ENCODE measurements around the gene C6orf136.

C6orf136 gene

GRCh38 chr6:30686009-30686907, 39.3 kb downstream of the C6orf136 start, which contains the start of gene PPP1R18:
PPP1R18 (minus strand) TSS chr6:30686645; CDS start chr6:30686018, 627 bp downstream.
- peak; percentile 77 to 89 for DNase-seq (ENCODE audit: low read depth in 2 of 2)

DNA sequence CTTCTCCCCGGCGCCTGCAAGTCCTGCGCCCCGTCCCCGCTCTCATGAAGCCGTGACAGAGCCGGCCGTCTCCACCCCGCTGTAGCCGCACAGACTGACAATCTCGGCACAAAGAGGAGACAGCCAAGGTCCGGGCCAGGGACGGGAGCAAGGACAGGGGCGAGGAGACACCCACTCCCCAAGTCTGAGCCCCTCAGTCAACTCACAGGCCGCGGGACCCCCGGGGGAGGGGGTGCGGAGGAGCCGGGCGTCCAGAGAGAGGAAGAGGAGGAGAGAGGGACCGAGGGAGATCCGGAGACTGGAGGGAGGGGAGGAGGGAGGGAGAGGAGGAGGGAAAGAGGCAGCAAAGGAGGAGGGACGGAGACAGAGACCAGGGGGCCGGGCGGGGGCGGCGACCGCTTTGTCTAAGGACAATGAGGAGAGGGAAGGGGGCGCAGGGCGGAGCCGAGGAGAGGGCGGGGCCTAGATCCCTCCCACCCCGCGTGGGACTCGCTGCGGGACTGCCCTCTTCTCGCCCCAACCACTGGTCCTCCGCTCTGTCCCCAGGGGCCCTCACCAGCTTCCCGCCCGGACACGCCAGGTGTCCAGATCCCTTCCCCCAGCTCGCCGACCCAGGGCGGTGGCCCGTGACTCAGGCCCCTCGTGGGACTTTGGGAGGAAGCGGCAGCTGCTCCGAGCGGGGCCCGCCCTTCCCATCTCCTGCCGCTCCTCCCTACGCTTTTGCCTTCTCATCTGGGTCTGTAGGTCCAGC, 40.1 kb downstream of the C6orf136 start:
- peak; percentile 64 to 94 for DNase-seq (ENCODE audit: low read depth in 2 of 2)

DNA sequence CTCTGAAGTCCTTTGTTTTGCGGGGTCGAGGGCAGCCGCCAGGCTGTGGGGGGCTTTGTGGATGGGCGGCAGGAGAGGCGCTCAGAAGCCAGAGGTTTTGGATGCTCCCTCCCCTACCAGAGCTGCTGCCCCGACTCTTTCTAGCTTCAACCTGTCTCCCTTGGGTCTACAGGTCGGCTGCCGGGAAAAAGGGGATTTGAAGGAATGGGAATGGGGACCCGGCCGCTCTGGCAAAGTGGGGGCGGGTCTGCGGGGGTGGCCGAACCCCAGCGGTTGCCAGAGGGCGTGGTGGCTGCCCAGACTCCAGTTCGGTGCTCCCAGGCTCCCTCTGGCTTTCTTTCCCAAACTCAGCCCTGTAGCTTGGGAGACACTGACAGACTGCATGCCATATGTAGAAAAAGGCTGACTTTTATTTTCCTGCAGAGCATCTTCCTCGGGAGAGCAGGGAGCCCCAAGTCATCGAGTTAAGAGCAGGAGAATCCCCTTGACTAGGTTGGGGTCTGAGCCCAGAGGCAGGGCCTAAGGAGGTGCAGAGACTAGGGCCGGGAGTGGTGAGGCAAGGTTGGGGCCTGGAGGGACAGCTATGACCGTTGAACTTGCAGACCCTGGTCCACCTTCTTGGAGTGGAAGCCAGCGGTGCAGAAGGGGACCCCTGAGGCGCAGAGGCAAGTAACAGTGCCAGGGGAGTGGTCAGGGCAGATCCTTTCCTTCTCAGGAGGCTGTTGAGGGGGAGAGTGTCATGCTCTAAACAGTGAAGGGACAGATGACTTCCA, 40.9 kb downstream of the C6orf136 start:
- DNase-seq (ENCODE audit: low read depth in 2 of 2): no peak

GRCh38 chr6:30688569-30688968, 41.6 kb downstream of the C6orf136 start:
- DNase-seq (ENCODE audit: low read depth in 2 of 2): no peak

DNA sequence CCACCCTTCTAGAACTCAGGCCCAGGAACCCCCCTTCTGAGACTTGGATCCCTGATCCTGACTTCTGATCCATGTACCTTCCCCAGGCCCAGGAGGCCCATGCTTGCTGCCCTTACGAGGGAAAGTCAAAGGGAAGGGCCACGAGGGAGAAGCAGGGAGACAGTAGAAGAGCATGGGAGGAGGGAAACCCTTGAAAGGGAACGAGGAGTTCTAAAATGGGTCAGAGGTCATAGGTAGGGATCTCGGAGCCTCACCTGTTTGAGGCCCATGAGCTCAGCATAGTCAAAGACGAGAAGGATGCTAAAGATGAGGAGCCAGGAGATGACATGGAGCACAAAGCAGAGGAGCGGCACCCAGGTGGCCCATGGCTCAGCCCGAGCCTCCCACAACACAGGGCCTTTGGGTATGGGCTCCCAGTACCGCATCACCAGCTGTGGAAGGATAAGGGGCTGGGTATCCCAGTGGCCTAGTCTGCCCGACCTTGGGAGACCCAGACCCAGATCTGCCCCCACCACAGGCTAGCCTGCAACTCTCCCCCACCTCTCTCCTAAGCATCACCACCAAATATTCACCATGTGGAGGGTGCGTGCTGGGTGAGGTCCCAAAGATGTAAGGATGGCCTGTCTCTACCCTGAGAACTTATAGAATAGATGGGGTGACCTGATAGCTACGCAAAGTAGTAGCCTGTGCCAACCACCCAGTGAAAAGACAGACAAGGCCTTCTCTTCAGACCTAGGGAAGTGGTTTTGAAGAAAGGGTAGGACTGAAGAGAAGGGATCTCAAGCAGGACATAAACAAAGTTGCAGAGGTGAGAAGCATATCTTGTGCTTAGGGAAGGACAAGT, 42.3 kb downstream of the C6orf136 start:
- DNase-seq (ENCODE audit: low read depth in 2 of 2): no peak

DNA sequence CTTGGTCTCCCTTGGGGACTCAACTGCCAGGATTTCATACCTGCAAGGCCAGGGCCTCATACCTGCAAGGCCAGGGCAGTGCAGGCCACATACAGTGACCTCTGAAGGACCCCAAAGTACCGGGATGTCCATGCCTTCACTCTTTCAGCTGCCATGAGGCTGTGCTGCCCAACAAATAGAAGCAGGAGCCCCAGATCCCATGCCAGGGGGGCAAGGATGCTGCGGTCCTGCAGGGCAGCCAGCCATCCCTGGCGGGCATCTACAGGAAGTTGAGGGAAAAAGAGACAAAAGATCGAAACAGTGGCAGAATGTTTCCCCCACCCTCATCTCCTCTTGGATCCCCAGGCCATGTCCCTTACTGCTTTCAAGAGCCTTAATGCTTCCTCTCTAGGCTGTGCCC, 43.1 kb downstream of the C6orf136 start:
- DNase-seq (ENCODE audit: low read depth in 2 of 2): no peak

GRCh38 chr6:30690403-30691207, 43.7 kb downstream of the C6orf136 start, which contains the start of gene NRM:
NRM (minus strand) TSS chr6:30690984; CDS start chr6:30690974, 10 bp downstream.
- peak; percentile 63 to 81 for DNase-seq (ENCODE audit: low read depth in 2 of 2)

GRCh38 chr6:30691208-30691847, 44.4 kb downstream of the C6orf136 start:
- DNase-seq (ENCODE audit: low read depth in 2 of 2): no peak

DNA sequence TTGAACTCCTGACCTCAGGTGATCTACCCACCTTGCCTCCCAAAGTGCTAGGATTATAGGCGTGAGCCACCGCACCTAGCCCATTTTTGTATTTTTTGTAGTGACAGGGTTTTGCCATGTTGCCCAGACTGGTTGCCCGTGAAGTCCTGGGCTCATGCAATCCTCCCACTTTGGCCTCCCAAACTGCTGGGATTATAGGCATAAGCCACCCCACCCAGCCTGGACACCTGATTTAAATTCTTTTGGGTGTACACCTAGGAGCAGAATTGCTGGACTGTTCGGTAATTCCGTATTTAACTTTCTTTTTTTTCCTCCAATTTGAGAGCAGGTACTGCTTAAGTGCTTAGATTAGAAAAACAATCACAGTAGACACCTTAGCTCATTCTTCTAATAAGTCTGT, 49.5 kb downstream of the C6orf136 start:
- DNase-seq (ENCODE audit: low read depth in 2 of 2): no peak

- no peak for DNase-seq (ENCODE audit: low read depth in 2 of 2)
Observed at GRCh38 chr6:30700340-30700739, 53.4 kb downstream of the C6orf136 start.

Data from stimulated activated CD4-positive, alpha-beta T cell treated with anti-CD3 and anti-CD28 coated beads, Interleukin-12 subunit alpha, Interleukin-12 subunit beta, amount 100 ng/mL, for 24 hours (primary cell).